Immature natural killer cell (primary cell): Measurements from ENCODE around the gene ZSWIM8. TPM values are rescaled to one million over a fixed set of nuclear protein-coding genes. Genes with fewer than 3 reads are reported as not detected.
"Not testable (repeated sequence)": the region's sequence is repeated elsewhere in the genome, so short reads cannot be mapped to it uniquely, and the experiment has no call there.

Experiments used
- DNase-seq, 3 donors: peaks; one replicate each; pipeline ENCODE4 v3.0.0; 2022; ENCODE audit warnings: mixed read lengths in 1 of 3
- H3K27ac Mint-ChIP-seq, 6 donors: one replicate each; pipeline ENCODE4 v1.8.0; 2020; ENCODE audit warnings: mixed read lengths in 6 of 6, mild to moderate bottlenecking in 5 of 6, inconsistent platforms in 4 of 6, moderate library complexity in 3 of 6
- H3K27me3 Mint-ChIP-seq, 3 donors: one replicate each; pipeline ENCODE4 v1.8.0; 2020 to 2021; ENCODE audit warnings: low read depth in 3 of 3, mild to moderate bottlenecking in 3 of 3, mixed read lengths in 3 of 3, moderate library complexity in 3 of 3, inconsistent platforms in 1 of 3
- H3K36me3 Mint-ChIP-seq, 3 donors: one replicate each; pipeline ENCODE4 v1.8.0; 2020; ENCODE audit warnings: mixed read lengths in 3 of 3, inconsistent platforms in 2 of 3, mild to moderate bottlenecking in 2 of 3
- H3K4me1 Mint-ChIP-seq, 2 donors: one replicate each; pipeline ENCODE4 v1.8.0; 2020; ENCODE audit warnings: inconsistent platforms in 2 of 2, mild to moderate bottlenecking in 2 of 2, mixed read lengths in 2 of 2, moderate library complexity in 1 of 2
- H3K4me3 Mint-ChIP-seq, 5 donors: one replicate each; pipeline ENCODE4 v1.8.0; 2020; ENCODE audit warnings: mild to moderate bottlenecking in 5 of 5, mixed read lengths in 5 of 5, inconsistent platforms in 3 of 5, moderate library complexity in 3 of 5
- H3K9me3 Mint-ChIP-seq, 6 donors: one replicate each; pipeline ENCODE4 v1.8.0; 2020; ENCODE audit warnings: mild to moderate bottlenecking in 6 of 6, mixed read lengths in 6 of 6, inconsistent platforms in 4 of 6, moderate library complexity in 3 of 6
- polyA plus RNA-seq, 3 donors: library from polyadenylated mRNA; unstranded; fragments of 300-500 nt; fragmentation: Illumina TruSeq; gene quantifications; one replicate each; pipeline ENCODE4 v1.2.3, GENCODE V29; 2021

ZSWIM8 gene
- polyA plus RNA-seq, 3 donors from 2014 or later, result 7.3 to 44.7 (median 14.8) TPM

DNA sequence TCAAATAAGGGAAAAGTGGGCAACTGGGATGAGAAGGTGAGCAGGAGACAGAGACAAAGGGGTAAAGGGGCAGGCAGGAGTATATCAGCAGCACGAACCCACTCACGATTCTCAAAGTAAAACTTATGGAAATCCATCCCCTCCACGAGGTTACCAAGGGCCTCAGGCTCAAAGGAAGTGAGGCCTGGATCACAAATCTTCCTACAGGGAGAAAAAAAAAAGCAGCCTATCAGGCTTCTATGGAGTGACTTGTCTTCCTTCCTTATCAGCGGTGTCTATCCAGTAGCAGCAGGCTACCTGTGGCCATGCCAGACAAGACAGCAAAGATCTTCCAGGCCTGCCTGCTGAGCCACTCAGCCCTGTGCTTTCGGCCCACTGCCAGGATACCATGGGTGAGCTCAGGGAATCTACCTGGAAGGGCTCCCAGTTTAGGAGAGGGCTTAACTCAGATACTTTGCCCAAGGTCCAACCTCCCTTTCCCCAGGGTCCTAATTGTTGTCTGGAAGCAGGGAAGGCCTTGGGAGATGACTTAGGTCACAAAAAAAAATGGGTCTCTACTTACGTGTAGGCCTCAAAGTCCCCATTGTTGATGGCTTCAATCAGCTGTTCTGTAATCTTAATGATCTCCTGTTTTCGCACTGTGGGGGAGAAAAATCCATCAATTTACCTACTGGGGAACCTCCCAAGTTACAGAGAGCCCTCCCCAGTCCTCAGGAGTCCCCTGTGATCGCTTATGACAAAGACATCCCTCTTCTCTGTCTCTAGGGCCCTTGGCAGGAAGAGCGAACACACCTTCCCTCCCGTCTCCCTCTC, 31.7 kb downstream of the ZSWIM8 start:
- Mint-ChIP-seq H3K4me3 (no peak overlapping the region), H3K4me1 (peaks cover 7 to 12% of the 10 kb centered on the region in 2 donors), H3K27me3 (peaks cover 5 to 15% (median 6%) of the 10 kb centered on the region in 3 donors), H3K9me3 (no peaks in the 10 kb centered on the region), H3K36me3 (peaks cover 0 to 23% (median 8%) of the 10 kb centered on the region in 3 donors), H3K27ac (peak overlapping the region in 3 of 6 donors; percentile 30 to 80 (median 43))
- no peak for DNase-seq

GRCh38 chr10:73817826-73818225, 32.4 kb downstream of the ZSWIM8 start:
- Mint-ChIP-seq H3K36me3 (peaks cover 0 to 27% (median 11%) of the 10 kb centered on the region in 3 donors), H3K4me3 (no peak overlapping the region), H3K9me3 (no peaks in the 10 kb centered on the region), H3K27ac (peak overlapping the region in 1 of 6 donors; percentile 30), H3K4me1 (peaks cover 6 to 7% of the 10 kb centered on the region in 2 donors), H3K27me3 (peaks cover 3 to 8% (median 6%) of the 10 kb centered on the region in 3 donors)
- DNase-seq, result no peak

DNA sequence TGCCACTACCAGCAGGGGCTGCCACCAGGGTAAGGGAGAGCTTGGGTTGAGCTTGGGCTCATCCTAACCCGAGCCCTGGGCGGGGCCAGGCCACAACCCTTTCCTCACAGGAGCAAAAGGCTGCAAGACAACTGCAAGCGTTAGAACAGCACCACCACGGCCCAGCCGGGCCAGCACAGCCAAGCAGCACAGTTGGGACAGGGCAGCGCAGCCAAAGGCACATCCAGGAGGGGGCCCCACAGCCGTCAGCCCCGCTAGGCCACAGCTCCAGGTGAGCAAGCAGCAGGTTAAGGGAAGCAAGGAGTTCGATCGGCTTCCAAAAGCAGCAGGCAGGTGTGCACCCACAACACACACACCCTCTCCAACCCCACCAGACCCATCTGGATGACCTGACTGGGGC, 33.0 kb downstream of the ZSWIM8 start:
- Mint-ChIP-seq H3K27me3 (peaks cover 3 to 6% (median 4%) of the 10 kb centered on the region in 3 donors), H3K27ac (peak overlapping the region in 1 of 6 donors; percentile 23), H3K4me3 (no peak overlapping the region), H3K4me1 (peaks cover 6 to 7% of the 10 kb centered on the region in 2 donors), H3K9me3 (no peaks in the 10 kb centered on the region), H3K36me3 (peaks cover 0 to 27% (median 11%) of the 10 kb centered on the region in 3 donors)
- DNase-seq, result no peak

DNA sequence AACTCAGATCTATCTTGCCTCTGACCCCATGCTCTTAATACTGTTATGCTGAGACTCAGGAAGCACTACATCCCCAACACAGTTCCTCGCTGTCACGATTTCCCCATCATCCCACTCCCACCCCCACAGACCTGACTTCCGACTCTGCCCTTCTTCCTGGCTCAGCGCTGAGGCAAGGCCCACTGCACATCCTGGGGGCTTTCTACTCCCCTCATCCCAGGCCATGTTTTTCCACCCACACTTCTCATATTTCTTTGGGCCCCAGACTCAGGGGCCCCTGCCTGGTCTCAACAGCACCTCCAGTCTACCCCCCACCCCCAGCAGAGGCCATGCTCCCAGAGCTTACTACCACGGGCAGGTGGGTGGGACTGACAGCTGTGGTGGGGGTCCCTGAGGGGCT, 33.7 kb downstream of the ZSWIM8 start:
- Mint-ChIP-seq H3K27me3 (peaks cover 0 to 6% (median 1%) of the 10 kb centered on the region in 3 donors), H3K27ac (peak overlapping the region in 2 of 6 donors; percentile 49), H3K36me3 (peaks cover 0 to 27% (median 11%) of the 10 kb centered on the region in 3 donors), H3K4me3 (no peak overlapping the region), H3K4me1 (peaks cover 6 to 7% of the 10 kb centered on the region in 2 donors), H3K9me3 (no peaks in the 10 kb centered on the region)
- no peak for DNase-seq

DNA sequence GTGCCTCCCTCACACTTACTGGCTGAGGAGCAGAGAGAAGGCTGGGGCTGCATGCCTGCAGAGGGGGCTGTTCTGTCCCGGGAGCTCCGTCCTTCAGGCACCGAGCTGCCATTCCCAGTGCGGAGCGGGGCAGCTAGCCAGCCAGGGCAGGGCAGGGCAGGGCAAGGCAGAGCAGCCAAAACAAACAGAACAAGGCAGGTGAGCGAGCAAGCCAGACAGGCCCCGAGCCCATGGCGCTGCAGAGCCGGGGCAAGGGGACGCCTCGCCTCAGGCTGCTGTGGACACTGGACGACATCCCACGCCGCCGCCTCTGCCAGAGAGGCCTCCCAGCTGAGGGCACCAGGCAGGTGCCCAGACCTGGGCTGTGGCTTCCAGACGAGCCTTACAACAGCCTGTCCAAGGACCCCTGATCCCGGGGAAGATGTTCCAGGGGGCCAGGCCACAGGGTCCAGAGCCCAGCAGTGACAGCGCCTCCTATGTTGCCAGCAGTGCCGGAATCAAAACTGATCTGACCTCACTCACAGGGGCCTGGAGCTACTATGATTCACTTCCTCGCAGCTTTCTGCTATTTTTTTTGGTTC, 34.2 kb downstream of the ZSWIM8 start:
- H3K36me3 Mint-ChIP-seq, result peaks cover 0 to 27% (median 11%) of the 10 kb centered on the region in 3 donors
- no peak overlapping the region for H3K4me3 Mint-ChIP-seq

DNA sequence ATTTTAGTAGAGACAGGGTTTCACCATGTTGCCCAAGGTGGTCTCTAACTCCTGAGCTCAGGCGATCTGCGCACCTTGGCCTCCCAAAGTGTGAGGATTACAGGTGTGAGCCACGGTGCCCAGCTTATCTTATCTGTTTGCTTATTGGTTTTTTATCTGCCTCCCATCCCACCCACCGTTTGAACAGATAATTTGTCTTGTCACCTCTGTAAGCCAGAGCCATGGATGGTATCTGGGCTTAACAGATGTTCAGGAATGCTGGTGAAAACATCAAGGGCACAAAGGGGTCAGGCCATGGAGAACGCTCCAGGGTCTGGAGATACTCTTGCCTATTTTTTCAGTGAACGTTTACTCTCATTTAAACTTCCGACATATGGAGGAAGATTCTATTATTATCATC, 38.0 kb downstream of the ZSWIM8 start:
- no peak for DNase-seq
- H3K4me1 Mint-ChIP-seq, result peaks cover 0 to 1% of the 10 kb centered on the region in 2 donors
- no peak overlapping the region for H3K4me3 Mint-ChIP-seq
- peaks cover 0 to 16% (median 3%) of the 10 kb centered on the region in 3 donors for H3K36me3 Mint-ChIP-seq
- H3K27ac Mint-ChIP-seq, result peak overlapping the region in 1 of 6 donors; percentile 8
- peaks cover 0 to 6% (median 3%) of the 10 kb centered on the region in 3 donors for H3K27me3 Mint-ChIP-seq
- no peaks in the 10 kb centered on the region for H3K9me3 Mint-ChIP-seq

More for the DNA sequence above, 34.2 kb downstream of the ZSWIM8 start:
- Mint-ChIP-seq H3K4me1 (peaks cover 6 to 7% of the 10 kb centered on the region in 2 donors), H3K27ac (peak overlapping the region in 1 of 6 donors; percentile 22), H3K9me3 (no peaks in the 10 kb centered on the region), H3K27me3 (peaks cover 0 to 6% (median 1%) of the 10 kb centered on the region in 3 donors)
- no peak for DNase-seq

- Mint-ChIP-seq H3K9me3 (no peaks in the 10 kb centered on the region), H3K4me3 (no peak overlapping the region), H3K36me3 (peaks cover 0 to 13% (median 3%) of the 10 kb centered on the region in 3 donors), H3K27ac (no peak overlapping the region), H3K27me3 (peaks cover 0 to 2% (median 1%) of the 10 kb centered on the region in 3 donors), H3K4me1 (no peaks in the 10 kb centered on the region)
- DNase-seq, result no peak
Observed at GRCh38 chr10:73824146-73824725, 38.8 kb downstream of the ZSWIM8 start.

GRCh38 chr10:73827346-73828089, 42.1 kb downstream of the ZSWIM8 start:
- no peaks in the 10 kb centered on the region for H3K9me3 Mint-ChIP-seq
- peaks cover 0 to 10% (median 2%) of the 10 kb centered on the region in 3 donors for H3K36me3 Mint-ChIP-seq
- peaks cover 0 to 2% (median 0%) of the 10 kb centered on the region in 3 donors for H3K27me3 Mint-ChIP-seq
- H3K4me1 Mint-ChIP-seq, result no peaks in the 10 kb centered on the region
- no peak overlapping the region for H3K4me3 Mint-ChIP-seq
- no peak for DNase-seq
- peak overlapping the region in 1 of 6 donors; percentile 45 for H3K27ac Mint-ChIP-seq

DNA sequence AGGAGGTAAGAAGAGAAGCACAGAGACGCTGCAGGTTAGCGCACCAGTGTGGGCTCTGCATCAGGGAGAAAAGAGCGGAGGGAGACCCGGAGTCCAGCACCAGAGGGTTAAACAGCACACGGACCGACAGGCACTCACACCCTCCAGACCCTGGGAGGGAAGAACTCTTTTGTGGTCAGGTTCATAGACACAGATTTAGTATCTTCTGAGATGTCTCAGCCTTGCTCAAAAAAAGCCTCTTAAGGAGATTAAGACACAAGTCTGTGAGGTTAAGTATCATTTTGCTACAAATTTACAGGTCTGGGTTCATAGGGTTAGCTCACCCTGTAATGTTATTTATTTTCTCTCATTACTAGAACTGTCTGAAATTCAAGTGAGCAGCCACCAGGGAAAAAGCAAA, 42.8 kb downstream of the ZSWIM8 start:
- Mint-ChIP-seq H3K9me3 (no peaks in the 10 kb centered on the region), H3K27me3 (peaks cover 0 to 2% (median 0%) of the 10 kb centered on the region in 3 donors), H3K4me1 (no peaks in the 10 kb centered on the region), H3K27ac (peak overlapping the region in 1 of 6 donors; percentile 45), H3K4me3 (no peak overlapping the region), H3K36me3 (peaks cover 0 to 8% (median 0%) of the 10 kb centered on the region in 3 donors)
- no peak for DNase-seq

DNA sequence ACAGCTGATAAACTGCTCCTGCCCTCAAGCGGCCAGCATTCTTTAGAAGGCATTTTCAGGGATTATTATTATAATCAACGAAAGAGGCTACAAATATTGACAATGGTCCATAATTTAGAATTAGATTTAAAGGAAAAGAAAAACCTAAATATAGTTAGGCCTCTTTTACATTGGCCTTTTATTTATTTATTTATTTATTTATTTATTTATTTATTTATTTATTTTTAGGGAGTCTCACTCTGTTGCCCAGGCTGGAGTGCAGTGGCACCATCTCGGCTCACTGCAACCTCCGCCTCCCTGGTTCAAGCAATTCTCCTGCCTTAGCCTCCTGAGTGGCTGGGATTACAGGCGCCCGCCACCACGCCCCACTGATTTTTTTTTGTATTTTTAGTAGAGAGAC, 43.7 kb downstream of the ZSWIM8 start:
- H3K4me3 Mint-ChIP-seq, H3K27ac Mint-ChIP-seq: not testable (repeated sequence)

DNA sequence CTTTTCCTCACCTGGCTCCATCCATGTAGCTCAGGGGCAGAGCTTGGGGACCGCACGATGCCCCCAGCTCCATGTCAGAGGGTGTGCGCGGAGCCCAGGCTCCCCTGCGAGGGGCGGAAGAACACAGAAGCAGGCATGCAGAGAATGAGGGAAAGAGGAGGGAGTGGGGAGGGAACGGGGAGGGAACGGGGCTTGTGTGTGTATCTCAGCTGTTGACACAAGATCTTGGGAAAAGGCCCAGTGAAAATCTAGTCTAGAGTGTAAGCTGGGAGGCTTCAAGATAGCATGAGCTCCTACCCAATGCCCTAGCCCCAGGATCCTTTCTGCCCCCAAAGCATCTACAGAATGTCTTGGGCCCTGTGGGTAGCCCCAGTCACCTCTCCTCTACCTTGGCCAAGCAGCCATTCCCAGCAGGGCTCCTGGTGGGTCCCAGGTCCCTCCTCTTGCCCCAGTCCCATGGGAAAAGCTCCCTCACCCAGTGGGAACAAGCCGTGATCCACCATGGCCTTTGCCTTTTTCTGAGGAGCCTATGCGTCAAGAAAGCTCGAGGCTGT, 51.1 kb downstream of the ZSWIM8 start:
- Mint-ChIP-seq H3K9me3 (no peaks in the 10 kb centered on the region), H3K4me1 (no peaks in the 10 kb centered on the region), H3K4me3 (no peak overlapping the region), H3K27ac (no peak overlapping the region), H3K36me3 (peaks cover 9 to 24% (median 23%) of the 10 kb centered on the region in 3 donors), H3K27me3 (no peaks in the 10 kb centered on the region)
- no peak for DNase-seq

More for the DNA sequence above, 43.7 kb downstream of the ZSWIM8 start:
- not testable (repeated sequence) for H3K9me3 Mint-ChIP-seq, DNase-seq, H3K27me3 Mint-ChIP-seq, H3K4me1 Mint-ChIP-seq, H3K36me3 Mint-ChIP-seq

DNA sequence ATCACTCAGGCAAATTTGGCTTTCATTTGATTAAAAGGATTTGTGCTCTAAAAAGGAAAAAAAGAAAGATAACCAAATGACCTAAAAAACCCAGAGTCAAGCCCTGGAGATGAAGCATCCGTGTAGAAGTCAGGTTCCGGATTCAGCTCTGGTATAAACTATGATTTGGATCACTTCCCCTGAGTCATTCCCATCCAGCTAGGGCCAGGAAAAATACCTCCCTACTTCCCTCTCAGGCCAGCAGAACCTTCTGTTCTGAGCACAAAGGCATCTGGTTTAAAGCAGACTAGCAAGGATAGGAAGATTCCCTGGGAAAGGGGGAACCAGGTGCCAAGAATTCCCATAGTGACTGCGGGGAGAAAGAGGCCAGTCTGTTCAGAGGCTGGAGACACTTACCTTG, 51.7 kb downstream of the ZSWIM8 start:
- Mint-ChIP-seq H3K4me3 (no peak overlapping the region), H3K36me3 (peaks cover 9 to 25% (median 24%) of the 10 kb centered on the region in 3 donors), H3K4me1 (no peaks in the 10 kb centered on the region), H3K27ac (no peak overlapping the region), H3K9me3 (no peaks in the 10 kb centered on the region), H3K27me3 (no peaks in the 10 kb centered on the region)
- no peak for DNase-seq

GRCh38 chr10:73838008-73838567, 52.7 kb downstream of the ZSWIM8 start:
- Mint-ChIP-seq H3K4me1 (no peaks in the 10 kb centered on the region), H3K4me3 (no peak overlapping the region), H3K27ac (no peak overlapping the region), H3K9me3 (no peaks in the 10 kb centered on the region), H3K27me3 (no peaks in the 10 kb centered on the region), H3K36me3 (peaks cover 9 to 30% (median 25%) of the 10 kb centered on the region in 3 donors)
- no peak for DNase-seq
